A673 (cell line): Measurements from ENCODE around the gene HJV. TPM values are rescaled to one million over a fixed set of nuclear protein-coding genes. Genes with fewer than 3 reads are reported as not detected.
A peak's percentile ranks its signal among the peaks of the same experiment; 100 is the strongest.
"Not testable (repeated sequence)": the region's sequence is repeated elsewhere in the genome, so short reads cannot be mapped to it uniquely, and the experiment has no call there.

Source experiments
- BruUV-seq: library from RNA; stranded (reverse); fragments of 400-500 nt; replicated peaks from 2 replicates; lab custom pipeline; 2021; lab: Mats Ljungman, UMichigan
- CTCF ChIA-PET: fragments of 300-600 bp; sonication (Branson Sonifier 250); formaldehyde crosslinking; loops from one replicate; lab custom pipeline; 2022; ENCODE audit warnings: antibody characterized with exemption; lab: Charles Lee
- POLR2A ChIA-PET: fragments of 300-600 bp; sonication (Branson Sonifier 250); formaldehyde crosslinking; loops from one replicate; lab custom pipeline; 2022; ENCODE audit warnings: antibody characterized with exemption; ENCODE audit not compliant: low non-redundant PET; lab: Charles Lee
- DNase-seq: peaks from one replicate; pipeline ENCODE4 v3.0.0-alpha.2; 2015; ENCODE audit warnings: low spot score
- H3K27ac ChIP-seq: fragments of 200-600 bp; sonication (generic); 2 replicates; pipeline ENCODE4 v1.5.1; 2016; ENCODE audit warnings: mixed run types, low read depth, mild to moderate bottlenecking, mixed read lengths, antibody characterized with exemption, low read length; ENCODE audit not compliant: poor library complexity, severe bottlenecking
- H3K27me3 ChIP-seq: fragments of 200-600 bp; sonication (generic); replicated peaks from 2 replicates; pipeline ENCODE4 v1.6.1; 2017; ENCODE audit warnings: mixed run types, low read depth, mild to moderate bottlenecking, mixed read lengths, antibody characterized with exemption, low read length; ENCODE audit not compliant: insufficient read depth, poor library complexity
- H3K36me3 ChIP-seq: fragments of 200-600 bp; sonication (generic); 2 replicates; pipeline ENCODE4 v1.6.1; 2016; ENCODE audit warnings: mixed run types, mild to moderate bottlenecking, mixed read lengths, antibody characterized with exemption, low read length; ENCODE audit not compliant: insufficient read depth, poor library complexity, severe bottlenecking
- H3K4me1 ChIP-seq: fragments of 200-600 bp; sonication (generic); 2 replicates; pipeline ENCODE4 v1.6.1; 2017; ENCODE audit warnings: mixed run types, mild to moderate bottlenecking, mixed read lengths, antibody characterized with exemption, low read length; ENCODE audit not compliant: insufficient read depth, poor library complexity, severe bottlenecking
- H3K4me3 ChIP-seq: fragments of 200-600 bp; sonication (generic); 2 replicates; pipeline ENCODE4 v1.5.1; 2016; ENCODE audit warnings: low read depth, mixed run types, mild to moderate bottlenecking, mixed read lengths, low read length; ENCODE audit not compliant: poor library complexity, severe bottlenecking
- H3K9me3 ChIP-seq: fragments of 200-600 bp; sonication (generic); 2 replicates; pipeline ENCODE4 v1.6.1; 2016; ENCODE audit warnings: mixed run types, low read depth, mild to moderate bottlenecking, mixed read lengths, antibody characterized with exemption, low read length; ENCODE audit not compliant: poor library complexity, severe bottlenecking
- EZH2 ChIP-seq: fragments of 200-600 bp; sonication (generic); IDR thresholded peaks from 2 replicates; pipeline ENCODE4 v1.6.1; 2017; ENCODE audit warnings: borderline replicate concordance, low read depth, mild to moderate bottlenecking, mixed read lengths, antibody characterized with exemption, low read length; ENCODE audit not compliant: poor library complexity, severe bottlenecking
- intact Hi-C: fragments of 100-400 bp; cut with micrococcal nuclease; formaldehyde crosslinking; loops from one replicate; pipeline ENCODE4 v1.10.0; 2022; ENCODE audit not compliant: unreplicated experiment
- total RNA-seq: library from RNA; stranded (reverse); gene quantifications from 2 replicates; pipeline ENCODE4 v1.2.3, GENCODE V29; 2021
- TF ChIP-seq, protein P1 (sequence below): fragments of 300-800, 200-600 bp; sonication (generic); conservative IDR thresholded peaks from 2 replicates; pipeline ENCODE4 v1.5.1; 2017; ENCODE audit warnings: low read depth, mild to moderate bottlenecking, antibody characterized with exemption, low read length, moderate library complexity, mixed read lengths

Gene HJV
- total RNA-seq, 1 experiment from 2014 or later = 0.24 TPM

- BruUV-seq = no TSS peak
- no peak for DNase-seq
- H3K4me1 ChIP-seq = no peaks in the 10 kb centered on the region
- POLR2A ChIA-PET = interaction anchor here (0.6 to 1.0 kb wide), 5 partner anchors 12 to 1571 kb away, joined by 3 to 9 read pairs (median 3); no protein-coding TSS in a partner anchor
- intact Hi-C loops = no loop called here
- TF ChIP-seq EZH2 = no peak
- TF ChIP-seq, protein P1, sequence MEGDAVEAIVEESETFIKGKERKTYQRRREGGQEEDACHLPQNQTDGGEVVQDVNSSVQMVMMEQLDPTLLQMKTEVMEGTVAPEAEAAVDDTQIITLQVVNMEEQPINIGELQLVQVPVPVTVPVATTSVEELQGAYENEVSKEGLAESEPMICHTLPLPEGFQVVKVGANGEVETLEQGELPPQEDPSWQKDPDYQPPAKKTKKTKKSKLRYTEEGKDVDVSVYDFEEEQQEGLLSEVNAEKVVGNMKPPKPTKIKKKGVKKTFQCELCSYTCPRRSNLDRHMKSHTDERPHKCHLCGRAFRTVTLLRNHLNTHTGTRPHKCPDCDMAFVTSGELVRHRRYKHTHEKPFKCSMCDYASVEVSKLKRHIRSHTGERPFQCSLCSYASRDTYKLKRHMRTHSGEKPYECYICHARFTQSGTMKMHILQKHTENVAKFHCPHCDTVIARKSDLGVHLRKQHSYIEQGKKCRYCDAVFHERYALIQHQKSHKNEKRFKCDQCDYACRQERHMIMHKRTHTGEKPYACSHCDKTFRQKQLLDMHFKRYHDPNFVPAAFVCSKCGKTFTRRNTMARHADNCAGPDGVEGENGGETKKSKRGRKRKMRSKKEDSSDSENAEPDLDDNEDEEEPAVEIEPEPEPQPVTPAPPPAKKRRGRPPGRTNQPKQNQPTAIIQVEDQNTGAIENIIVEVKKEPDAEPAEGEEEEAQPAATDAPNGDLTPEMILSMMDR = no peak
- no peaks in the 10 kb centered on the region for H3K36me3 ChIP-seq
- H3K27me3 ChIP-seq = no peaks in the 10 kb centered on the region
- no peaks in the 10 kb centered on the region for H3K9me3 ChIP-seq
- CTCF ChIA-PET = no interaction called here
- H3K4me3 ChIP-seq = peak overlapping the region; percentile 18
- peak overlapping the region; percentile 98 for H3K27ac ChIP-seq
These were observed 29.9 kb upstream of the HJV start for GRCh38 chr1:146051452-146051851.

- intact Hi-C loops, DNase-seq, H3K4me3 ChIP-seq, BruUV-seq, H3K4me1 ChIP-seq, POLR2A ChIA-PET, CTCF ChIA-PET, H3K36me3 ChIP-seq, H3K9me3 ChIP-seq, H3K27me3 ChIP-seq: not testable (repeated sequence)
- peak overlapping the region; percentile 5 for H3K27ac ChIP-seq
These were observed 29.1 kb upstream of the HJV start for GRCh38 chr1:146050652-146050963.

DNA sequence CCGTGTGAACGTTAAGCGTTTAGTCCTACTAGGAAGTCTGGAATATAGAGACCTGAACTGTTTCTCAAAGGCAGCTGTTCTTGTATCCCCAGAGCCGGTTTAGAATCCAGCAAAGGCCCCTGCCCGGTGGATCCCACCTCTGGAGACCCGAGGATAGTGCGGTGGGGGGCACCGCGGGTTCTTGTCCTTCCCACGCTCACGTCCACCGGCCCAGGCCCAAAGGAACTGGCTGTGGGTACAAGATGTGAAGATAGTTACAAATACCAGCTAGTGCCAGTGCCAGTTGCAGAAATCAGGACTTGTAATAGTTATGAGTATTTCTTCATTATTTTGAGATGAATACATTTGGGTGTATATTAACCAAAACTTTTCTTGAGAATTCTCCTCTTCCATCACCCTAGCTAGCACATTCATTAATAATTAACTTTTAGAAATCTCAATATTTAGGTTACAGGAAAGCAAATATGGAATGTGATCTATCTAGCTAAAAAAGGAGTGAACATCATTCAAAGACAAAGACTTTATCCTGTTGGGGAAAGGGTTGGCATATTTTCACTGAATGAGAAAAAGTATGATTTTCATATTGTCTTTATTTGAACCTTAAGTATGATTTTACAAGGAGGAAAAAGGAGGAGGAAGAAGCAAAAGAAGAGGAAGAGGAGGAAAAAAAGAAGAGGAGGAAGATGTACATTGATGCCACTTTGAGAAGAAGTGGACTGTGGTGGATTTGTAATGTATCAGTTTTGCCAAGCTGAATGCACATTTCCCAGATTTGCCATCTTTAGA is 28.5 kb upstream of the HJV start:
- POLR2A ChIA-PET, H3K4me3 ChIP-seq, H3K27me3 ChIP-seq, BruUV-seq, CTCF ChIA-PET, H3K4me1 ChIP-seq, H3K36me3 ChIP-seq, DNase-seq, intact Hi-C loops, H3K9me3 ChIP-seq: not testable (repeated sequence)
- H3K27ac ChIP-seq = peak overlapping the region; percentile 5

GRCh38 chr1:146049436-146049835 is 27.9 kb upstream of the HJV start:
- intact Hi-C loops = no loop called here
- Histone ChIP-seq H3K27me3 (no peaks in the 10 kb centered on the region), H3K36me3 (no peaks in the 10 kb centered on the region), H3K9me3 (no peaks in the 10 kb centered on the region), H3K4me3 (no peak overlapping the region), H3K4me1 (no peaks in the 10 kb centered on the region), H3K27ac (peak overlapping the region; percentile 2)
- TF ChIP-seq EZH2 = no peak
- TF ChIP-seq, protein P1 = no peak
- ChIA-PET POLR2A (no interaction called here), CTCF (no interaction called here)
- no peak for DNase-seq
- no TSS peak for BruUV-seq

GRCh38 chr1:146048514-146049115 is 27.1 kb upstream of the HJV start:
- H3K27ac ChIP-seq = peak overlapping the region; percentile 2
- POLR2A ChIA-PET, H3K4me3 ChIP-seq, intact Hi-C loops, H3K9me3 ChIP-seq, H3K27me3 ChIP-seq, H3K36me3 ChIP-seq, CTCF ChIA-PET, DNase-seq, H3K4me1 ChIP-seq, BruUV-seq: not testable (repeated sequence)
